EH (cell line): ENCODE measurements around the gene ARL17B.
"Not testable (repeated sequence)": the region's sequence is repeated elsewhere in the genome, so short reads cannot be mapped to it uniquely, and the experiment has no call there.

Experiments
- DNase-seq: peaks from one replicate; pipeline ENCODE4 v3.0.0-alpha.2; 2015; ENCODE audit warnings: low read depth

Gene ARL17B

DNA sequence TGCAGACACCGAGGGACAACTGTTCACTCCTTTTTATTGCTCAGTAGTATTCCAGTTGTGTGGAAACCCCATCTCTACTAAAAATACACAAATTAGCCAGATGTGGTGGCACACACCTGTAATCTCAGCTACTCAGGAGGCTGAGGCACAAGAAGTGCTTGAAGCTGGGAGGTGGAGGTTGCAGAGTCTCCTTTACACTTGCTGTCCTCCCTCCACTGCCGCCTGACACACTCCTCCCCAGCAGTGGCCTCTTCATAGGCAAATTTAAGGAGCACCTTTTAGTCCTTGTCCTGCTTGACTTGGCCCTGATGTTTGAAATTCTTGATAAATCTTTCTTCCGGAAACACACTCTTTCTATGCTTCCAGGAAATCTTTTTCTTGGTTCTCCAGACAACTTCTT lies 112.4 kb downstream of the ARL17B start:
- not testable (repeated sequence) for DNase-seq

DNA sequence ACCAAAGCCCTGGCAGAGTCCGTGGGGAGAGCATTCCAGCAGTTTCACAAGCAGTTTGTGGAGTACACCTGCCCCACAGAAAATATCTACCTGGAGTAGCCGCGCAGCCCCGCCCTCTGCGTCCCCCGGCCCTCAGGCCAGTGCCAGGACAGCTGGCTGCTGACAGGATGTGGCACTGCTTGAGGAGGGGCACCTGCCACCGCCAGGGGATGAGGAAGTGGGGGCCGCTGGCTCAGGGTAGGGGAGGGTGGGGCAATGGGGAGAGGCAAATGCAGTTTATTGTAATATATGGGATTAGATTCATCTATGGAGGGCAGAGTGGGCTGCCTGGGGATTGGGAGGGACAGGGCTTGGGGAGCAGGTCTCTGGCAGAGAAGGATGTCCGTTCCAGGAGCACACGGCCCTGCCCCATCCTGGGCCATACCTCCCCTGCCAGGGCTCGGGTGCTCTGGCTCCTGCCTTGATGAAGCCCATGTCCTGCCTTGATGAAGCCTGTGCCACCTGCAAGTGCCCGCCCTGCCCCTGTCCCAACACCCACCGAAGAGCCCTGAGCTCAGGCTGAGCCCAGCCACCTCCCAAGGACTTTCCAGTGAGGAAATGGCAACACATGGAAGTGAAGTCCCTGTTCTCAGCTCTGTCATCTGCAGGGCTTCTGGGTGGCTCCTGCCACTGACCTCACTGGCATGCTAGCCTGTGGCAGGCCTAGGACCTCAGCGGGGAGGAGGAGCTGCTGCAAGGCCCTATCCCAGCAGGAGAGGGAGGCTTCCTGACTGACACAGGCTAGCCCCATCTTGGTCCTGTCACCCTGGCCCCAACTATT lies 116.4 kb downstream of the ARL17B start:
- peak; percentile 22 for DNase-seq

DNA sequence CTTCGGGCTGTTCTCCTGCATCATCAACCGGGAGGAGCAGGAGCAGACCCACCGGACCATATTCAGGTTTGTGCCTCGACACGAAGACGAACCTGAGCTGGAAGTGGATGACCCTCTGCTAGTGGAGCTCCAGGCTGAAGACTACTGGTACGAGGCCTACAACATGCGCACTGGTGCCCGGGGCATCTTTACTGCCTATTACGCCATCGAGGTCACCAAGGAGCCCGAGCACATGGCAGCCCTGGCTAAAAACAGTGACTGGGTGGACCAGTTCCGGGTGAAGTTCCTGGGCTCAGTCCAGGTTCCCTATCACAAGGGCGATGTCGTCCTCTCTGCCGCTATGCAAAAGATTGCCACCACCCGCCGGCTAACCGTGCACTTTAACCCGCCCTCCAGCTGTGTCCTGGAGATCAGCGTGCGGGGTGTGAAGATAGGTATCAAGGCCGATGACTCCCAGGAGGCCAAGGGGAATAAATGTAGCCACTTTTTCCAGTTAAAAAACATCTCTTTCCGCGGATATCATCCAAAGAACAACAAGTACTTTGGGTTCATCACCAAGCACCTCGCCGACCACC lies 117.1 kb downstream of the ARL17B start:
- not testable (repeated sequence) for DNase-seq

DNA sequence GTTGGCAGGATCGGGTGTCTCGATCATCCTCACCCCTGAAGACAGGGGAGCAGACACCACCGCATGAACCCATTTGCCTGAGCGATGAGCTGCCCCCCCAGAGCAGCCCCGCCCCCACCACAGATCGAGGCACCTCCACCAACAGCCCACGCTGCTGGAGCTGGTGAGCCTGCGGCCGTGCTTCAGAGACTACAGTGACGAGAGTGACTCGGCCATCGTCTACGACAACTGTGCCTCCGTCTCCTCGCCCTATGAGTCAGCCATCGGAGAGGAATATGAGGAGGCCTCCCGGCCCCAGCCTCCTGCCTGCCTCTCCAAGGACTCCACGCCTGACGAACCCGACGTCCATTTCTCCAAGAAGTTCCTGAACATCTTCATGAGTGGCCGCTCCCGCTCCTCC lies 117.6 kb downstream of the ARL17B start:
- not testable (repeated sequence) for DNase-seq

DNA sequence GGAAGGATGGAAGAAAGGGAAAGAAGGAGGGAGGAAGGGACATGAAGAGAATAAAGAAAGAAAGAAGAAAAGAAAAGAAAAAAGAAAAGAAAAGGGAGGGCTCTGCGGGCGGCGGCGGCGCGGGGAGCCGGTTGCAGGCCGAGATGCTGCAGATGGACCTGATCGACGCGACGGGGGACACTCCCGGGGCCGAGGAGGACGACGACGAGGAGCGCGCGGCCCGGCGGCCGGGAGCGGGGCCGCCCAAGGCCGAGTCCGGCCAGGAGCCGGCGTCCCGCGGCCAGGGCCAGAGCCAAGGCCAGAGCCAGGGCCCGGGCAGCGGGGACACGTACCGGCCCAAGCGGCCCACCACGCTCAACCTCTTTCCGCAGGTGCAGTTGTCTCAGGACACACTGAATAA lies 118.1 kb downstream of the ARL17B start:
- not testable (repeated sequence) for DNase-seq

DNA sequence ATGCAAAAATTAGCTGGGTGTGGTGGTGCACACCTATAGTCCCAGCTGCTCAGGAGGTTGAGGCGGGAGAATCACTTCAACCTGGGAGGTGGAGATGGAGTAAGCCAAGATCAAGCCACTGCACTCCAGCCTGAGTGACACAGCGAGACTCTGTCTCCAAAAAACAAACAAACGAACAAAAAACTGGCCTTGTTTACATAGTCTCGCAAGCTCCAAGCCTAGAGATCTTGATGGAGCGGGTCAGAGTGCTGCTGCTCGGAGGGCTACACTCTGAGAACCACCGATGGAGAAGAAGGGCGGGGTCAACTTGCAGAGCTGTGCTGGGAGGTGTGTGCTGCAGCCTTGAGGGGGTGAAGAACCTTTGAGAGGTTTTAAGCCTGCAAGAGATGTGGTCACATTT lies 130.2 kb downstream of the ARL17B start:
- DNase-seq, result not testable (repeated sequence)

DNA sequence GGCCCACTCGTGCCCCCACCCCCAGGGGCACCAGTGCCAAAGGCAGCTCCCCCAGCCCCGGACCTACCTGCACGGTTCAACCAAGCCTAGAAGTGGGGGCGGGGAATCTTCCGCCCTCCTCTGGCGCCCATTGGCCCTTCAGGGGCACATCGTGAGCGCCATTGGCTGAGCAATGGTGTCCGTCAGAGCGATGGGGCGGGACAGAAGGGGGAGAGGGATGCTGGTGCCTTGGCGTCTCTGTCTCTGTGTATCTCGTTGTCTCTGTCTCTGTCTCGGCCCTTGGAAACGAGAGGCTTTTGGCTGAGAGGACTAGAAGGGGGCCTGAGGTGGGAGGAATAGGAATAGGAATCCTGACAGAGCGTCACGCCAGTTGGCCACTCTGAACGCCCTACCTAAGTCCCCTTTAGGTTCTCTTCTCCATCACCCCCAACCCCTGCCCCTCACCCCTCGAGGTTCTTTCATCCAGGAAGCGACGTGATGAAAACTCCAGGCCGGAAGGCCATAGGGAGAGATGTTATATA lies 136.2 kb downstream of the ARL17B start:
- peak; percentile 95 for DNase-seq

DNA sequence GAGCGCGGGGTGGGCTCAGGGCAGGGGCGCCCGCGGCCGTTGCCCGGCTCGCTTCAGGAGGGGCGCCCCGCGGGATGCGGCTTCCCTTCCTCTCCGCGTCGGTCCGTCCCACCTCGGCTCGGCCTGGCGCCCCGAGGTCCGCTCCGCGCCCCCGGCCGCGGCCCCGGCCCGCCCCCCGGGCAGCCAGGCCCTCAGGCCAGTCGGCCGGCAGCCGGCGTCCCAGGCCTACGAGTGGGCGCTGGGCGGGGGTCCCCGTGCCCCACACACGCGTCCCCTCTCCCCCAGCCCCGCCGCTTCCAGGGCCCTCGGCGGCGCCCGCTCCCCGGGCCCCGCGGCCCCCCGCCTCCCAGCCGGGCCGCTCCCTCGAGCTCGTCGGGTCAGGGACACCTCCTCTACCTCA lies 136.7 kb downstream of the ARL17B start:
- peak; percentile 12 for DNase-seq
